Measurements from ENCODE around the gene BASP1.

The BASP1 gene

DNA sequence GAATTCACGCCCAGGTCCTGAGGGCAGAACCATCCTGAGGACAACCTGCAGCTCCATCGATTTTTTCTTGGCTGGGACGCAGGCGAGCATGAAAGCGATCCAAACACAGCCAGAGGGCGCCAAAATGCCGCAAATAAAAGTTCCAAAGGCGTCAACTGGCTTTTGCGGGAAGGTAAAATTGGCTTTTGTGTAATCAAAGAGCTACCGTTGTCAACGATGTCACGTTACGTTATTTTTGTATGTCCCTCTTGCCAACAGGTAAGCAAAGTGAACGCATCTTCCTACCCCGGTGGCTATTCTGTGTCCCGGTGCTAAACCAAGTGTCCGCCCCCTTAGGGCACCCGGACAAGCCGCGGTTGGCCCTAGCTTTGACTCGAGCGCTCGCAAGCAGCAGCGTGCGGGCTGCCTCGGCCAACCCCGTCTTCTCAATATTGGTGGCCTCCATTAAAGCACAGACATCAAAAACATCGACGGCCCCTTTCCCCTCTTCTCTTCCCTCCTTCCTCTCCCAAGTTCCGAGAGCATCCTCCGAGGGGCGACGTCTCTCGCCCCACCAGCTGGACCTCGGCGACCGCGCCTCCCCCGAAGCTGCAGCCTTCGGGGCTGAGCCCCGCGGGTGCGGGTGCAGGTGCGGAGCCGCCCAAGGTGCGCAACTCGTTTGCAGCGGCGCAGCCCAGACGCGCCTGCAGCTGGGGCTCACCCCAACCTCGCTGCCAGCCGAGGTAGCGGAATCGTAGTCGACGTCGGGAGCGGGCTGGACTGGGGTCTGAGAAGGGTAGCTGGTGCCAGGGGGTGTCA is 1.1 kb upstream of the BASP1 start:
- TF ChIP-seq, protein P1, sequence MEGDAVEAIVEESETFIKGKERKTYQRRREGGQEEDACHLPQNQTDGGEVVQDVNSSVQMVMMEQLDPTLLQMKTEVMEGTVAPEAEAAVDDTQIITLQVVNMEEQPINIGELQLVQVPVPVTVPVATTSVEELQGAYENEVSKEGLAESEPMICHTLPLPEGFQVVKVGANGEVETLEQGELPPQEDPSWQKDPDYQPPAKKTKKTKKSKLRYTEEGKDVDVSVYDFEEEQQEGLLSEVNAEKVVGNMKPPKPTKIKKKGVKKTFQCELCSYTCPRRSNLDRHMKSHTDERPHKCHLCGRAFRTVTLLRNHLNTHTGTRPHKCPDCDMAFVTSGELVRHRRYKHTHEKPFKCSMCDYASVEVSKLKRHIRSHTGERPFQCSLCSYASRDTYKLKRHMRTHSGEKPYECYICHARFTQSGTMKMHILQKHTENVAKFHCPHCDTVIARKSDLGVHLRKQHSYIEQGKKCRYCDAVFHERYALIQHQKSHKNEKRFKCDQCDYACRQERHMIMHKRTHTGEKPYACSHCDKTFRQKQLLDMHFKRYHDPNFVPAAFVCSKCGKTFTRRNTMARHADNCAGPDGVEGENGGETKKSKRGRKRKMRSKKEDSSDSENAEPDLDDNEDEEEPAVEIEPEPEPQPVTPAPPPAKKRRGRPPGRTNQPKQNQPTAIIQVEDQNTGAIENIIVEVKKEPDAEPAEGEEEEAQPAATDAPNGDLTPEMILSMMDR (IDR thresholded peaks at IDR 0.05; ENCODE audit: low read depth, low read length, missing control alignments): peak; percentile 75
- H3K4me3 ChIP-seq (replicated peaks; ENCODE audit: low read depth, low read length): peak overlapping the region; percentile 31
- peak; percentile 64 for DNase-seq (ENCODE audit: extremely low read depth, low read depth)

DNA sequence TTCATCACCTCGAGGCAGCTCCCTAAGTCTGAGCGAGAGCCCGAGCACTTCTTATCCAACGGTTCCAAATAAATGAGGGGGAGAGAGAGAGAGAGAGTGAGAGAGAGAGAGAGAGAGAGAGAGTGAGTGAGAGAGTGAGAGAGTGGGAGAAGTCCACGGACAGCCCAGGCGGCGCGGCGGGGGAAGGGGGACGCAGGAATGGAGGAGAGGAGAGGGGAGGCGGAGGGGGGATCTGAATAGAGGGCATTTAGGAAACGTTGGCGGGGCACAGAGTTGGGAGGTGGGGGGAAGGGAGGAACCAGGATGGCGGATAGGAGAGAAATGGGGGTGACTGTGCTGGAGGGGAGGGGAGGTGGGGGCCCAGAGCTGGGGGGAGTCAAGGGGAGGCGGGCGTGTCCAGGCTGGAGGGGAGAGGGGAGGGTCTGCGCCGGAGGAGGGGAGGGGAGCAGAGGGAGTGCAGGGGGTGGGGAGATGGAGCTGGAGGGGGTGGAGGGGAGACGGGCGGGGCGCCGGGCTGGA is 398 bp upstream of the BASP1 start:
- H3K4me3 ChIP-seq (replicated peaks; ENCODE audit: low read depth, low read length): peak overlapping the region; percentile 31
- TF ChIP-seq, protein P1 (IDR thresholded peaks at IDR 0.05; ENCODE audit: low read depth, low read length, missing control alignments): no peak
- DNase-seq (ENCODE audit: extremely low read depth, low read depth): no peak

DNA sequence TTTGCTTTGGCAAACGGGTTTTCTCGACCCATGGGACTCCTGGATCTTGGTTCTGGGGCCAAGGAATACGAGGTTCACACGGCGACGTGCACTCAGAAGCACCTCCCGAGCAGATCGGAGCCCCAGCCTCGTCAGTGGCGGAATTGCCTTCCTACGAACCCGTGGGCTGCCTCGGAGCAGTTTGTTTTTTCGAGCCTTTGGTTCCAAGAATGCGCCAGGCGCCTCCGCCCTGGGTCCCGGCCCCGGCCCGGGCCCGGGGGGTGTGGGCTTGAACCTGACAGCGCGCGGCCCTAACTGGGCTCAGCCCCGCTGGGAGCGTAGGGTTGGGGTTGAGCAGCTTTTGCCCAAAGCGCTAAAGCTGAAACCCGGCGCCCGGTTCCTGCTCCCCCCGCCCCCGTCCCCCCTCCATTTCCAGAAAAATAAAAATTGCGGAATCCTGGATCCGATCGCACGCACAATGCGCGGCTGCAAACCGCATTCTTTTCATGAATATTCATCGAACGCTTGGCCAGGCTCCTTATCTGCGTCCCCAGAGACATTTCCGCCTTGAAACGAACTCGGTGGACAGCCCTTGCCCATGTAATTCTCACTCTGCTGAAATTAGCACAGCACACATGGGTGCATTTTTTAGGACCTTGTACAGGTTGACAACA is 1.0 kb downstream of the BASP1 start:
- peak overlapping the region; percentile 75 for H3K4me3 ChIP-seq (replicated peaks; ENCODE audit: low read depth, low read length)
- TF ChIP-seq, protein P1 (IDR thresholded peaks at IDR 0.05; ENCODE audit: low read depth, low read length, missing control alignments): no peak
- no peak for DNase-seq (ENCODE audit: extremely low read depth, low read depth)

DNA sequence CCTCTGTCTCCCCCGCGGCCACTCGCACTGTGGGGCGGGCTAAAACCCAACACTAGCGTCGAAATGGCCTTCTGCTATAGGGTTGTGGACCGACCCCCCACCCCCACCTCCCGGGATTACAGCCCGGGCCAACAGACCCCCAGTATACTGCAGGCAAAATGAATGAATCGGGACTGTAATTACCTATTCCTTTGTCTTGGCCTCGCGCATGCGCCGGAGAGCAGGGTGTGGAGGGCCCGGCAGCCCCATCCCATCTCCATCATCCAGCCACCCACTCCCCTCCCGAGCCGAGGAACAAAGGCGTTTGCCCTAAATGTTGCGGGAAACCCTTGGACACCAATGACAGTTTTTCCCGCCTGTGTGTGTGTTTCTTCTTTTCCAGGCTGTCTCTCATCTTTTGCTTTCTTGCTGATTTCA is 1.6 kb downstream of the BASP1 start:
- TF ChIP-seq, protein P1 (IDR thresholded peaks at IDR 0.05; ENCODE audit: low read depth, low read length, missing control alignments): no peak
- H3K4me3 ChIP-seq (replicated peaks; ENCODE audit: low read depth, low read length): peak overlapping the region; percentile 75
- no peak for DNase-seq (ENCODE audit: extremely low read depth, low read depth)

DNA sequence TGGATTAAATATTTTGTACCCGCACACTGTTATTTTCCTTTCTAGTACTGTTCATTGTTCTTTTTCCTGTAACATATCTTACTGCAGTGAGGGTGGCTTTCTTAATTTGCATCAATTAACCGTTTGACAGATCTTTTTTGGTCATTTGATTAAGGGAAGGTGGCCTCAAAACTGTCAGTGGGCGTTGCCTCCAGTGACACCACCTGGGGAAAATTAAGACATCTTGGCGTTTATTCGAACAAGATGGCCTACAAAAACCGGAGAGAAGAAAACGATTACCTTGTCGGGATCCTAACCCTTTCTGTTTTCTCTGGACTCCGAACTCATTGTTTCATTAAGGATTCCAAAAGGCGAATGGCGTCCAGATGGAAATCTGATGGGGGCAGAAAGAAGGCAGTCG is 2.0 kb downstream of the BASP1 start:
- no peak for DNase-seq (ENCODE audit: extremely low read depth, low read depth)
- peak overlapping the region; percentile 75 for H3K4me3 ChIP-seq (replicated peaks; ENCODE audit: low read depth, low read length)
- TF ChIP-seq, protein P1 (IDR thresholded peaks at IDR 0.05; ENCODE audit: low read depth, low read length, missing control alignments): no peak

DNA sequence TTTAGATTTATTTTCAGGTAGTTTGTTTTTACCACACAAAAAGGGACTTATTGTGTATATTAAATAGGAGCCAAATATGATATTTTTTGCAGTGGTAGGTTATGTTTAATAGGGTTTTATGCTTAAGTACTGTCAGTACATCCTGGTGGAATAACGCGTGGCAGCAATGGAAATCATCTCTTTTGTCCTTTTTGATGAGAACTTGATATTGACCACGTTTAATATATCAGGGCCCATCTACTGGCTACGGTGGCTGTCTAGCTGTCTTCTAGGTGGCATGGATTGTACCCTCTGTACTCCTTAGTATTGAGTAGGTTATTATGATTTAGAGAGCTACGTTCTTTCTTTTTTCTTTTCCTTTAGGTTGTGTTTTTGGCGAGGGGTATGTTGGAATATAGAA is 2.6 kb downstream of the BASP1 start:
- peak overlapping the region; percentile 75; the same call in 1 of the 2 replicates for H3K4me3 ChIP-seq (replicated peaks; ENCODE audit: low read depth, low read length)
- TF ChIP-seq, protein P1 (IDR thresholded peaks at IDR 0.05; ENCODE audit: low read depth, low read length, missing control alignments): no peak
- no peak for DNase-seq (ENCODE audit: extremely low read depth, low read depth)
